Uterus (tissue), 2 donors: ENCODE data around the gene NAV2.

ENCODE experiments used
- POLR2A ChIP-seq, 2 donors: fragments of 450-650 bp; IDR thresholded peaks; one replicate each; pipeline ENCODE4 v1.6.1; 2016; ENCODE audit warnings: antibody characterized with exemption in 2 of 2, mild to moderate bottlenecking in 1 of 2, moderate library complexity in 1 of 2
- TF ChIP-seq, protein P1 (sequence below), 4 experiments: fragments of 200-600 bp in 2 of 4; fragments of 450-650 bp in 2 of 4; sonication (generic) in 2 of 4; IDR thresholded peaks; one replicate each; pipeline ENCODE4 v1.5.1; 2016 to 2019; ENCODE audit warnings: antibody characterized with exemption in 4 of 4, mild to moderate bottlenecking in 2 of 4, moderate library complexity in 1 of 4

DNA sequence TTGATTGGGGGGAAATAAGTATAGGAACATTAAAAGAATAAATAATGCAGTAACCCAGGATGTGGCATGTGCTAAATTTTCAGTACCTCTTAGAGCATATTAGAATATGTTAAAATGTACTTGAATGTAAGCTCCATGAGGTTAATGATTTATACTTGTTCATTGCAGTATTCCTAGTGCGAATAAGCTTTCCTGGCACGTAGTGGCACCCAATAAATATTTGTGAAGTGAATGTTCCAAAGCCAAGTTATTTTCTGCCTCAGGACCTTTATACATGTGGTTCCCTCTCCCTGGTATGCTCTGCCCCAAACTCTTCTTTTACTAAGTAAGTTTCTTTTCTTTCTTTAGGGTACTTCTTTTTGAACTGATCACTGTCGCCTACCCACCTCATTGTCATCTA lies 328.9 kb downstream of the NAV2 start:
- TF ChIP-seq, protein P1, sequence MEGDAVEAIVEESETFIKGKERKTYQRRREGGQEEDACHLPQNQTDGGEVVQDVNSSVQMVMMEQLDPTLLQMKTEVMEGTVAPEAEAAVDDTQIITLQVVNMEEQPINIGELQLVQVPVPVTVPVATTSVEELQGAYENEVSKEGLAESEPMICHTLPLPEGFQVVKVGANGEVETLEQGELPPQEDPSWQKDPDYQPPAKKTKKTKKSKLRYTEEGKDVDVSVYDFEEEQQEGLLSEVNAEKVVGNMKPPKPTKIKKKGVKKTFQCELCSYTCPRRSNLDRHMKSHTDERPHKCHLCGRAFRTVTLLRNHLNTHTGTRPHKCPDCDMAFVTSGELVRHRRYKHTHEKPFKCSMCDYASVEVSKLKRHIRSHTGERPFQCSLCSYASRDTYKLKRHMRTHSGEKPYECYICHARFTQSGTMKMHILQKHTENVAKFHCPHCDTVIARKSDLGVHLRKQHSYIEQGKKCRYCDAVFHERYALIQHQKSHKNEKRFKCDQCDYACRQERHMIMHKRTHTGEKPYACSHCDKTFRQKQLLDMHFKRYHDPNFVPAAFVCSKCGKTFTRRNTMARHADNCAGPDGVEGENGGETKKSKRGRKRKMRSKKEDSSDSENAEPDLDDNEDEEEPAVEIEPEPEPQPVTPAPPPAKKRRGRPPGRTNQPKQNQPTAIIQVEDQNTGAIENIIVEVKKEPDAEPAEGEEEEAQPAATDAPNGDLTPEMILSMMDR (IDR thresholded peaks at IDR 0.05) = no peak
- TF ChIP-seq POLR2A (IDR thresholded peaks at IDR 0.05) = no peak
